ENCODE results near the gene ROBO3. TPM values are rescaled to one million over a fixed set of nuclear protein-coding genes. Genes with fewer than 3 reads are reported as not detected.

Gene ROBO3
- total and polyA plus RNA-seq, 3 donors from 2014 or later: 11.8 to 31.6 (median 12.9) TPM

GRCh38 chr11:124920870-124921609, 55.8 kb downstream of the ROBO3 start:
- TF ChIP-seq, protein P1, sequence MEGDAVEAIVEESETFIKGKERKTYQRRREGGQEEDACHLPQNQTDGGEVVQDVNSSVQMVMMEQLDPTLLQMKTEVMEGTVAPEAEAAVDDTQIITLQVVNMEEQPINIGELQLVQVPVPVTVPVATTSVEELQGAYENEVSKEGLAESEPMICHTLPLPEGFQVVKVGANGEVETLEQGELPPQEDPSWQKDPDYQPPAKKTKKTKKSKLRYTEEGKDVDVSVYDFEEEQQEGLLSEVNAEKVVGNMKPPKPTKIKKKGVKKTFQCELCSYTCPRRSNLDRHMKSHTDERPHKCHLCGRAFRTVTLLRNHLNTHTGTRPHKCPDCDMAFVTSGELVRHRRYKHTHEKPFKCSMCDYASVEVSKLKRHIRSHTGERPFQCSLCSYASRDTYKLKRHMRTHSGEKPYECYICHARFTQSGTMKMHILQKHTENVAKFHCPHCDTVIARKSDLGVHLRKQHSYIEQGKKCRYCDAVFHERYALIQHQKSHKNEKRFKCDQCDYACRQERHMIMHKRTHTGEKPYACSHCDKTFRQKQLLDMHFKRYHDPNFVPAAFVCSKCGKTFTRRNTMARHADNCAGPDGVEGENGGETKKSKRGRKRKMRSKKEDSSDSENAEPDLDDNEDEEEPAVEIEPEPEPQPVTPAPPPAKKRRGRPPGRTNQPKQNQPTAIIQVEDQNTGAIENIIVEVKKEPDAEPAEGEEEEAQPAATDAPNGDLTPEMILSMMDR (IDR thresholded peaks at IDR 0.05): no peak
- TF ChIP-seq POLR2A (IDR thresholded peaks at IDR 0.05): no peak
- Histone ChIP-seq H3K36me3 (ENCODE audit: low read depth, missing control alignments) (no peaks in the 10 kb centered on the region), H3K27ac (peak overlapping the region in 1 of 2 donors; percentile 33), H3K9me3 (no peaks in the 10 kb centered on the region), H3K27me3 (no peaks in the 10 kb centered on the region), H3K4me3 (peak overlapping the region; percentile 49 to 64), H3K4me1 (peaks cover 3% of the 10 kb centered on the region)
- DNase-seq: peak; percentile 89
- intact Hi-C loops (cut with DNase I; ENCODE audit: low total_unique reads): no loop called here
- 4 to 19% methylated on average over 8 to 82 of the region's 82 CpGs for WGBS, 2 donors

DNA sequence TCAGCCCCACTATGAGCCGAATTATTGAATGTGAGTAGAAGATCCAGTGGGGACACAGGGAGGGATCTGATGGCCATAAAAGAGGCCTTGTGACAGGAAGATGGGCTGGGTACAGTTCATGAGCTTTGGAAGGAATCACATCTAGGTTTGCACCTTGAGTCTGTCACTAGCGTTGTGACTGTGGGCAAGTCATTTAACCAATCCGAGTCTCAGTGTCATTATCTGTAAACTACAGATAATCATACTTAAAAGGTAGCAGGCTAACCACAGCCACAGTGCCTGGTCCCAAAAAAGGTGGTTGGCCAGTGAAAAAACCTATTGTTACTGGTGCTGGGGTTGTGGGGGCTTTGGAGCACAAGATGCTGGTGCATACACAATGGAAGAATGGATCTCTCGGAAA, 57.6 kb downstream of the ROBO3 start:
- Histone ChIP-seq H3K4me3 (no peak overlapping the region), H3K9me3 (no peaks in the 10 kb centered on the region), H3K4me1 (peaks cover 3% of the 10 kb centered on the region), H3K27ac (no peak overlapping the region), H3K27me3 (no peaks in the 10 kb centered on the region), H3K36me3 (ENCODE audit: low read depth, missing control alignments) (no peaks in the 10 kb centered on the region)
- TF ChIP-seq, protein P1 (IDR thresholded peaks at IDR 0.05): no peak
- TF ChIP-seq POLR2A (IDR thresholded peaks at IDR 0.05): no peak
- DNase-seq: no peak
- intact Hi-C loops (cut with DNase I; ENCODE audit: low total_unique reads): no loop called here
- 83 to 89% methylated on average over 4 of the region's 4 CpGs for WGBS, 2 donors

DNA sequence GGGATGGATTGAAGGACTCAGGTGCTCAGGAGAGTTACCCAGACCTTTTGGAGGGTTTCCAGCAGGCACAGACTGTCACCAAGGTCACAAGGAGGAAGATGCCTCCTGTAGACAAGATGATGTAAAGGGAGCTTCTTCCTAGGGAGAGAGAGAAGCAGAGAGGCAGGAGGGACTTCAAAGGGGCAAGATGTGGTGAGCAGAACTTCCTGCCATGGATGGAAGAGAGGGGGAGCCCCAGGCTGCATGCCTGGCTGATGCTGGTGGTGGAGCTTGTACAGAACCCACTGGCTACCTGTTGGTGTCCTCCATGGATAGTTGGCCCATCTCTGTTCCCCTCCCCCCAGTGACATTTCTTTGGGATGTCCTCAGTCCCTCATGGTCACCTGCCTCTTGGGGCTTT, 58.1 kb downstream of the ROBO3 start:
- H3K9me3 ChIP-seq: no peaks in the 10 kb centered on the region
- DNase-seq: no peak
- H3K36me3 ChIP-seq (ENCODE audit: low read depth, missing control alignments): no peaks in the 10 kb centered on the region
- H3K4me1 ChIP-seq: peaks cover 3% of the 10 kb centered on the region
- no peak overlapping the region for H3K27ac ChIP-seq
- H3K4me3 ChIP-seq: no peak overlapping the region
- no peak for TF ChIP-seq POLR2A (IDR thresholded peaks at IDR 0.05)
- TF ChIP-seq, protein P1 (IDR thresholded peaks at IDR 0.05): no peak
- H3K27me3 ChIP-seq: no peaks in the 10 kb centered on the region
- intact Hi-C loops (cut with DNase I; ENCODE audit: low total_unique reads): no loop called here

GRCh38 chr11:124928942-124929665, 63.9 kb downstream of the ROBO3 start:
- no peak for DNase-seq
- Histone ChIP-seq H3K27me3 (no peaks in the 10 kb centered on the region), H3K4me1 (no peaks in the 10 kb centered on the region), H3K4me3 (no peak overlapping the region), H3K9me3 (no peaks in the 10 kb centered on the region), H3K36me3 (ENCODE audit: low read depth, missing control alignments) (no peaks in the 10 kb centered on the region), H3K27ac (no peak overlapping the region)
- 33 to 40% methylated on average over 4 of the region's 4 CpGs for WGBS, 2 donors
- intact Hi-C loops (cut with DNase I; ENCODE audit: low total_unique reads): no loop called here
- TF ChIP-seq, protein P1 (IDR thresholded peaks at IDR 0.05): no peak
- no peak for TF ChIP-seq POLR2A (IDR thresholded peaks at IDR 0.05)
